WTC11 (cell line): Measurements from ENCODE around the gene TRIP12.

Experiments
- CREB1 ChIP-seq: sonication (generic); formaldehyde crosslinking; IDR thresholded peaks from 2 replicates; pipeline ENCODE4 v1.8.0; 2023; ENCODE audit warnings: mild to moderate bottlenecking, missing genetic modification reagents
- GRHL2 ChIP-seq: fragments of 250-450 bp; sonication (Bioruptor Pico); IDR thresholded peaks from 2 replicates; pipeline ENCODE4 v1.8.0; 2022; ENCODE audit warnings: mild to moderate bottlenecking, moderate library complexity; ENCODE audit not compliant: insufficient replicate concordance, severe bottlenecking
- TEAD4 ChIP-seq: sonication (generic); formaldehyde crosslinking; IDR thresholded peaks from 2 replicates; pipeline ENCODE4 v1.8.0; 2022; ENCODE audit warnings: mild to moderate bottlenecking, missing genetic modification reagents
- TF ChIP-seq, protein P1 (sequence below): sonication (generic); formaldehyde crosslinking; IDR thresholded peaks from 2 replicates; pipeline ENCODE4 v1.8.1; 2023; ENCODE audit warnings: mild to moderate bottlenecking, missing genetic modification reagents, moderate library complexity
- TF ChIP-seq, protein P2 (sequence below): fragments of 200-600 bp; IDR thresholded peaks from 2 replicates; pipeline ENCODE4 v1.8.0; 2022; ENCODE audit warnings: antibody characterized with exemption
- TF ChIP-seq, protein P3 (sequence below): sonication (generic); formaldehyde crosslinking; IDR thresholded peaks from 2 replicates; pipeline ENCODE4 v1.8.1; 2023; ENCODE audit warnings: mild to moderate bottlenecking, missing genetic modification reagents

DNA sequence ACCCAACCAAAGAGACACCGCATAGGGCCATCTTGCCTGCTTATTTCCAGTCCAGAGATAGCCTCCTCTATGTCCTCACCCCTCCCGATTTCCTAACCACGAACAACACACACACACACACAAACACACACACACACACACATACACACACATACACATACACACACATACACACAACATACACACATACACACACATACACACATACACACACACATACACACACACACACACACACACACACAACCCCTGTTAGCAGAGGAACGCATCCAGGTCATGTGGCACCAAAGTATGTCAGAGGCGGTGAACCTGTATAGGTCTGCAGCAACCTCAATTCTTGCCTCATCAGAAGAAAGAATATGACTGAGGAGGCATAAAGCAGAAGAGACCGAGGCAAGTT lies 188.9 kb downstream of the TRIP12 start:
- TF ChIP-seq TEAD4 (CRISPR knock-in tag) = no peak
- TF ChIP-seq, protein P1, sequence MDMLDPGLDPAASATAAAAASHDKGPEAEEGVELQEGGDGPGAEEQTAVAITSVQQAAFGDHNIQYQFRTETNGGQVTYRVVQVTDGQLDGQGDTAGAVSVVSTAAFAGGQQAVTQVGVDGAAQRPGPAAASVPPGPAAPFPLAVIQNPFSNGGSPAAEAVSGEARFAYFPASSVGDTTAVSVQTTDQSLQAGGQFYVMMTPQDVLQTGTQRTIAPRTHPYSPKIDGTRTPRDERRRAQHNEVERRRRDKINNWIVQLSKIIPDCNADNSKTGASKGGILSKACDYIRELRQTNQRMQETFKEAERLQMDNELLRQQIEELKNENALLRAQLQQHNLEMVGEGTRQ = no peak
- TF ChIP-seq, protein P2, sequence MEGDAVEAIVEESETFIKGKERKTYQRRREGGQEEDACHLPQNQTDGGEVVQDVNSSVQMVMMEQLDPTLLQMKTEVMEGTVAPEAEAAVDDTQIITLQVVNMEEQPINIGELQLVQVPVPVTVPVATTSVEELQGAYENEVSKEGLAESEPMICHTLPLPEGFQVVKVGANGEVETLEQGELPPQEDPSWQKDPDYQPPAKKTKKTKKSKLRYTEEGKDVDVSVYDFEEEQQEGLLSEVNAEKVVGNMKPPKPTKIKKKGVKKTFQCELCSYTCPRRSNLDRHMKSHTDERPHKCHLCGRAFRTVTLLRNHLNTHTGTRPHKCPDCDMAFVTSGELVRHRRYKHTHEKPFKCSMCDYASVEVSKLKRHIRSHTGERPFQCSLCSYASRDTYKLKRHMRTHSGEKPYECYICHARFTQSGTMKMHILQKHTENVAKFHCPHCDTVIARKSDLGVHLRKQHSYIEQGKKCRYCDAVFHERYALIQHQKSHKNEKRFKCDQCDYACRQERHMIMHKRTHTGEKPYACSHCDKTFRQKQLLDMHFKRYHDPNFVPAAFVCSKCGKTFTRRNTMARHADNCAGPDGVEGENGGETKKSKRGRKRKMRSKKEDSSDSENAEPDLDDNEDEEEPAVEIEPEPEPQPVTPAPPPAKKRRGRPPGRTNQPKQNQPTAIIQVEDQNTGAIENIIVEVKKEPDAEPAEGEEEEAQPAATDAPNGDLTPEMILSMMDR = no peak
- no peak for TF ChIP-seq GRHL2
- TF ChIP-seq CREB1 (CRISPR knock-in tag) = no peak
- TF ChIP-seq, protein P3, sequence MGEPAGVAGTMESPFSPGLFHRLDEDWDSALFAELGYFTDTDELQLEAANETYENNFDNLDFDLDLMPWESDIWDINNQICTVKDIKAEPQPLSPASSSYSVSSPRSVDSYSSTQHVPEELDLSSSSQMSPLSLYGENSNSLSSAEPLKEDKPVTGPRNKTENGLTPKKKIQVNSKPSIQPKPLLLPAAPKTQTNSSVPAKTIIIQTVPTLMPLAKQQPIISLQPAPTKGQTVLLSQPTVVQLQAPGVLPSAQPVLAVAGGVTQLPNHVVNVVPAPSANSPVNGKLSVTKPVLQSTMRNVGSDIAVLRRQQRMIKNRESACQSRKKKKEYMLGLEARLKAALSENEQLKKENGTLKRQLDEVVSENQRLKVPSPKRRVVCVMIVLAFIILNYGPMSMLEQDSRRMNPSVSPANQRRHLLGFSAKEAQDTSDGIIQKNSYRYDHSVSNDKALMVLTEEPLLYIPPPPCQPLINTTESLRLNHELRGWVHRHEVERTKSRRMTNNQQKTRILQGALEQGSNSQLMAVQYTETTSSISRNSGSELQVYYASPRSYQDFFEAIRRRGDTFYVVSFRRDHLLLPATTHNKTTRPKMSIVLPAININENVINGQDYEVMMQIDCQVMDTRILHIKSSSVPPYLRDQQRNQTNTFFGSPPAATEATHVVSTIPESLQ (CRISPR knock-in tag) = no peak
